Progenitor cell of endocrine pancreas (in vitro differentiated cells): ENCODE data around the gene ZMYM2. TPM values are rescaled to one million over a fixed set of nuclear protein-coding genes. Genes with fewer than 3 reads are reported as not detected.
"Not testable (repeated sequence)": the region's sequence is repeated elsewhere in the genome, so short reads cannot be mapped to it uniquely, and the experiment has no call there.

Experiments
- DNase-seq: peaks from one replicate; pipeline ENCODE4 v3.0.0; 2021; ENCODE audit warnings: low spot score; ENCODE audit not compliant: unreplicated experiment
- H3K27ac Mint-ChIP-seq: 2 replicates; pipeline ENCODE4 v1.8.0; 2021; ENCODE audit warnings: mild to moderate bottlenecking, moderate library complexity, mixed read lengths
- H3K27me3 Mint-ChIP-seq: 2 replicates; pipeline ENCODE4 v1.8.0; 2021; ENCODE audit warnings: mixed read lengths
- H3K36me3 Mint-ChIP-seq: 2 replicates; pipeline ENCODE4 v1.8.0; 2022; ENCODE audit warnings: mixed read lengths; ENCODE audit not compliant: insufficient read depth
- H3K4me1 Mint-ChIP-seq: 2 replicates; pipeline ENCODE4 v1.8.0; 2021; ENCODE audit warnings: low read depth, mixed read lengths
- H3K4me3 Mint-ChIP-seq: 2 replicates; pipeline ENCODE4 v1.8.0; 2021; ENCODE audit warnings: low read depth, mild to moderate bottlenecking, moderate library complexity, mixed read lengths
- H3K9me3 Mint-ChIP-seq: 2 replicates; pipeline ENCODE4 v1.8.0; 2021; ENCODE audit warnings: low read depth, mixed read lengths
- CTCF ChIP-seq: fragments of 200-600 bp; sonication (generic); IDR thresholded peaks from one replicate; pipeline ENCODE4 v1.5.0; 2021; ENCODE audit warnings: antibody characterized with exemption, mild to moderate bottlenecking; ENCODE audit not compliant: unreplicated experiment
- total RNA-seq: library from RNA; stranded (reverse); gene quantifications from 2 replicates; pipeline ENCODE4 v1.2.1, GENCODE V29; 2021

The ZMYM2 gene
- total RNA-seq, 1 donor from 2014 or later = 192 TPM

- no peak for TF ChIP-seq CTCF
- Mint-ChIP-seq H3K4me1 (no peaks in the 10 kb centered on the region), H3K27me3 (no peaks in the 10 kb centered on the region), H3K4me3 (no peak overlapping the region), H3K9me3 (peaks cover 3% of the 10 kb centered on the region), H3K27ac (no peak overlapping the region), H3K36me3 (peaks cover 41% of the 10 kb centered on the region)
- DNase-seq = no peak
Measured at GRCh38 chr13:20033486-20033885, 75.0 kb downstream of the ZMYM2 start.

- Mint-ChIP-seq H3K4me1 (peaks cover 2% of the 10 kb centered on the region), H3K4me3 (no peak overlapping the region), H3K27ac (peak overlapping the region; percentile 16), H3K36me3 (peaks cover 57% of the 10 kb centered on the region), H3K27me3 (no peaks in the 10 kb centered on the region), H3K9me3 (peaks cover 5% of the 10 kb centered on the region)
- no peak for TF ChIP-seq CTCF
- no peak for DNase-seq
Measured at GRCh38 chr13:20035130-20035529, 76.6 kb downstream of the ZMYM2 start.

- H3K4me1 Mint-ChIP-seq = peaks cover 4% of the 10 kb centered on the region
- peaks cover 68% of the 10 kb centered on the region for H3K36me3 Mint-ChIP-seq
- DNase-seq = no peak
- no peak overlapping the region for H3K27ac Mint-ChIP-seq
- no peaks in the 10 kb centered on the region for H3K27me3 Mint-ChIP-seq
- no peak overlapping the region for H3K4me3 Mint-ChIP-seq
- H3K9me3 Mint-ChIP-seq = peaks cover 11% of the 10 kb centered on the region
- TF ChIP-seq CTCF = no peak
Measured at GRCh38 chr13:20037908-20038307, 79.4 kb downstream of the ZMYM2 start.

GRCh38 chr13:20042603-20043002, 84.1 kb downstream of the ZMYM2 start:
- peaks cover 11% of the 10 kb centered on the region for H3K9me3 Mint-ChIP-seq
- peaks cover 56% of the 10 kb centered on the region for H3K36me3 Mint-ChIP-seq
- H3K27ac Mint-ChIP-seq, H3K27me3 Mint-ChIP-seq, H3K4me1 Mint-ChIP-seq, H3K4me3 Mint-ChIP-seq, DNase-seq: not testable (repeated sequence)

- no peak for DNase-seq
- peaks cover 8% of the 10 kb centered on the region for H3K9me3 Mint-ChIP-seq
- peak overlapping the region; percentile 55 for H3K27ac Mint-ChIP-seq
Measured at GRCh38 chr13:20043207-20043925, 84.8 kb downstream of the ZMYM2 start.

More at GRCh38 chr13:20043207-20043925, 84.8 kb downstream of the ZMYM2 start:
- Mint-ChIP-seq H3K4me1 (peaks cover 4% of the 10 kb centered on the region), H3K36me3 (peaks cover 49% of the 10 kb centered on the region), H3K4me3 (no peak overlapping the region), H3K27me3 (no peaks in the 10 kb centered on the region)
- no peak for TF ChIP-seq CTCF
